Neural cell (in vitro differentiated cells): ENCODE measurements around the gene TSPAN4. TPM values are rescaled to one million over a fixed set of nuclear protein-coding genes. Genes with fewer than 3 reads are reported as not detected.

Source experiments
- H2AFZ ChIP-seq: fragments of 200-600, 300-800 bp; sonication (generic), shearing (Covaris generic); 2 replicates; pipeline ENCODE4 v1.6.0; 2014; ENCODE audit warnings: low read depth, mild to moderate bottlenecking, antibody characterized with exemption, low read length, moderate library complexity
- H3F3A ChIP-seq: fragments of 200-600 bp; shearing (Covaris generic); 2 replicates; pipeline ENCODE4 v1.6.1; 2016; ENCODE audit warnings: mild to moderate bottlenecking, moderate library complexity, mixed read lengths, antibody characterized with exemption, low read length; ENCODE audit not compliant: insufficient read depth, poor library complexity, severe bottlenecking
- H3K27ac ChIP-seq: fragments of 200-600, 300-800 bp; sonication (generic), shearing (Covaris generic); 2 replicates; pipeline ENCODE4 v1.5.1; 2014; ENCODE audit warnings: mild to moderate bottlenecking, low read length, moderate library complexity
- H3K27me3 ChIP-seq: fragments of 300-800, 200-600 bp; sonication (generic), shearing (Covaris generic); 2 replicates; pipeline ENCODE4 v1.6.0; 2014; ENCODE audit warnings: mild to moderate bottlenecking, low read depth, low read length, moderate library complexity; ENCODE audit not compliant: insufficient read depth
- H3K36me3 ChIP-seq: fragments of 300-800, 200-600 bp; sonication (generic), shearing (Covaris generic); 2 replicates; pipeline ENCODE4 v1.5.1; 2014; ENCODE audit warnings: mild to moderate bottlenecking, antibody characterized with exemption, low read length, moderate library complexity; ENCODE audit not compliant: insufficient read depth
- H3K4me2 ChIP-seq: fragments of 300-800, 200-600 bp; sonication (generic), shearing (Covaris generic); 2 replicates; pipeline ENCODE4 v1.6.0; 2014; ENCODE audit warnings: mild to moderate bottlenecking, low read length
- H3K4me3 ChIP-seq: fragments of 300-800, 200-600 bp; sonication (generic), shearing (Covaris generic); 2 replicates; pipeline ENCODE4 v1.5.1; 2014; ENCODE audit warnings: mild to moderate bottlenecking, low read length, moderate library complexity
- H3K79me2 ChIP-seq: fragments of 200-600 bp; shearing (Covaris generic); replicated peaks from 2 replicates; pipeline ENCODE4 v1.6.0; 2014; ENCODE audit warnings: mild to moderate bottlenecking, low read length, moderate library complexity; ENCODE audit not compliant: insufficient read depth
- H3K9ac ChIP-seq: fragments of 300-800, 200-600 bp; sonication (generic), shearing (Covaris generic); 2 replicates; pipeline ENCODE4 v1.6.1; 2016; ENCODE audit warnings: mild to moderate bottlenecking, low read length, mixed read lengths
- H3K9me2 ChIP-seq: fragments of 200-600 bp; shearing (Covaris generic); 2 replicates; pipeline ENCODE4 v1.6.1; 2016; ENCODE audit warnings: mild to moderate bottlenecking, low read length, mixed read lengths; ENCODE audit not compliant: insufficient read depth
- H3K9me3 ChIP-seq: fragments of 200-600, 300-800 bp; sonication (generic), shearing (Covaris generic); 2 replicates; pipeline ENCODE4 v1.6.1; 2016; ENCODE audit warnings: mild to moderate bottlenecking, mixed run types, low read length, moderate library complexity, mixed read lengths
- H4K20me1 ChIP-seq: fragments of 200-600 bp; shearing (Covaris generic); 2 replicates; pipeline ENCODE4 v1.6.1; 2016; ENCODE audit warnings: mild to moderate bottlenecking, mixed run types; ENCODE audit not compliant: insufficient read depth
- CTCF ChIP-seq: fragments of 450-650 bp; IDR thresholded peaks from 2 replicates; pipeline ENCODE4 v1.5.1; 2014; ENCODE audit warnings: antibody characterized with exemption, mild to moderate bottlenecking, moderate library complexity; ENCODE audit not compliant: poor library complexity, severe bottlenecking
- EP300 ChIP-seq: fragments of 450-650 bp; conservative IDR thresholded peaks from 2 replicates; pipeline ENCODE4 v1.6.1; 2014; ENCODE audit warnings: antibody characterized with exemption, mild to moderate bottlenecking, moderate library complexity; ENCODE audit not compliant: poor library complexity, severe bottlenecking
- EZH2 ChIP-seq: fragments of 200-600, 300-800 bp; shearing (Covaris generic), sonication (generic); IDR thresholded peaks from 2 replicates; pipeline ENCODE4 v1.6.1; 2014; ENCODE audit warnings: antibody characterized with exemption, low read length, borderline replicate concordance, mild to moderate bottlenecking; ENCODE audit not compliant: insufficient read depth, poor library complexity, severe bottlenecking
- MXI1 ChIP-seq: fragments of 450-650 bp; conservative IDR thresholded peaks from 2 replicates; pipeline ENCODE4 v1.6.1; 2014; ENCODE audit warnings: antibody characterized with exemption, mild to moderate bottlenecking; ENCODE audit not compliant: poor library complexity, severe bottlenecking
- POLR2AphosphoS5 ChIP-seq: IDR thresholded peaks from 2 replicates; pipeline ENCODE4 v1.6.1; 2012
- RAD21 ChIP-seq: fragments of 450-650 bp; conservative IDR thresholded peaks from 2 replicates; pipeline ENCODE4 v1.6.1; 2014; ENCODE audit warnings: antibody characterized with exemption, mild to moderate bottlenecking, moderate library complexity
- REST ChIP-seq: IDR thresholded peaks from 2 replicates; pipeline ENCODE4 v1.6.1; 2012; ENCODE audit warnings: borderline replicate concordance
- SMC3 ChIP-seq: fragments of 450-650 bp; conservative IDR thresholded peaks from 2 replicates; pipeline ENCODE4 v1.6.1; 2014; ENCODE audit warnings: antibody characterized with exemption, mild to moderate bottlenecking, moderate library complexity; ENCODE audit not compliant: poor library complexity
- TAF1 ChIP-seq: IDR thresholded peaks from 2 replicates; pipeline ENCODE4 v1.6.1; 2012; ENCODE audit warnings: low read depth
- polyA plus RNA-seq: library from polyadenylated mRNA; depleted of rRNA; stranded (reverse); fragments of >200 nt; gene quantifications from 2 replicates; pipeline ENCODE4 v1.2.3, GENCODE V29; 2014

Gene TSPAN4
- polyA plus RNA-seq, 1 donor from 2014 or later: 68.1 TPM

GRCh38 chr11:910044-910588 lies 67.5 kb downstream of the TSPAN4 start:
- no peaks in the 10 kb centered on the region for H3K27me3 ChIP-seq
- peak overlapping the region; percentile 64 for H3K27ac ChIP-seq
- H3K4me3 ChIP-seq: peak overlapping the region; percentile 96

GRCh38 chr11:910589-911030 lies 68.0 kb downstream of the TSPAN4 start, which contains the start of gene CHID1:
Gene CHID1, minus strand, starts transcription at chr11:910810. Its CDS starts 5,994 bp downstream, at chr11:904816.
- H3K9me2 ChIP-seq: no peaks in the 10 kb centered on the region
- peaks cover 11% of the 10 kb centered on the region for H3K79me2 ChIP-seq
- H3K4me2 ChIP-seq: peak within 1 kb of the TSS; percentile 65
- no peaks in the 10 kb centered on the region for H4K20me1 ChIP-seq
- H3K9ac ChIP-seq: peak within 1 kb of the TSS; percentile 87
- H3K27me3 ChIP-seq: no peaks in the 10 kb centered on the region
- peak within 1 kb of the TSS; percentile 60 for H2AFZ ChIP-seq
- H3K4me3 ChIP-seq: peak within 1 kb of the TSS; percentile 96
- peak within 1 kb of the TSS; percentile 64 for H3K27ac ChIP-seq
- H3K9me3 ChIP-seq: no peaks in the 10 kb centered on the region
- no peaks in the 10 kb centered on the region for H3K36me3 ChIP-seq
- H3F3A ChIP-seq: no peaks in the 10 kb centered on the region
- TF ChIP-seq RAD21: peak; percentile 52
- no peak for TF ChIP-seq EP300
- TF ChIP-seq REST: no peak
- peak; percentile 59 for TF ChIP-seq SMC3
- TF ChIP-seq EZH2: no peak

More at GRCh38 chr11:910044-910588, 67.5 kb downstream of the TSPAN4 start:
- Histone ChIP-seq H2AFZ (peak overlapping the region; percentile 48), H3K79me2 (peaks cover 11% of the 10 kb centered on the region), H3K9me2 (no peaks in the 10 kb centered on the region), H4K20me1 (no peaks in the 10 kb centered on the region), H3F3A (no peaks in the 10 kb centered on the region), H3K9ac (peak overlapping the region; percentile 87), H3K4me2 (peak overlapping the region; percentile 62), H3K36me3 (no peaks in the 10 kb centered on the region), H3K9me3 (no peaks in the 10 kb centered on the region)
- TF ChIP-seq RAD21 (no peak), POLR2AphosphoS5 (no peak), TAF1 (no peak), REST (no peak), SMC3 (no peak), CTCF (no peak), EZH2 (no peak), MXI1 (no peak), EP300 (no peak)
